ENCODE data around the gene GPRIN2. TPM values are rescaled to one million over a fixed set of nuclear protein-coding genes. Genes with fewer than 3 reads are reported as not detected.

The GPRIN2 gene
- polyA plus RNA-seq, 3 donors = not detected

- Histone ChIP-seq H3K9me3 (replicated peaks in 1 of 2; ENCODE audit: control insufficient read depth in 1 of 2, insufficient read depth in 1 of 2, low read length in 2 of 2) (peaks cover 0 to 3% of the 10 kb centered on the region in 2 donors), H3K27ac (ENCODE audit: low read depth in 1 of 2, low read length in 2 of 2) (no peak overlapping the region), H3K79me2 (ENCODE audit: insufficient read depth, low read length) (no peaks in the 10 kb centered on the region), H2AFZ (ENCODE audit: insufficient read depth, low read depth, low read length, poor library complexity, severe bottlenecking) (no peak overlapping the region), H3K4me2 (replicated peaks; ENCODE audit: extremely low read depth, low read length, poor library complexity, severe bottlenecking) (no peak overlapping the region), H3K36me3 (replicated peaks in 1 of 2; ENCODE audit: control insufficient read depth in 1 of 2, insufficient read depth in 2 of 2, low read length in 2 of 2) (no peaks in the 10 kb centered on the region), H3K4me1 (ENCODE audit: control insufficient read depth in 1 of 2, insufficient read depth in 2 of 2, low read length in 2 of 2) (peaks cover 0 to 2% of the 10 kb centered on the region in 2 donors), H4K20me1 (ENCODE audit: insufficient read depth, low read length) (no peaks in the 10 kb centered on the region), H3K27me3 (ENCODE audit: control insufficient read depth in 2 of 2, insufficient read depth in 2 of 2, low read length in 2 of 2) (peaks cover 14 to 52% of the 10 kb centered on the region in 2 donors), H3K9ac (ENCODE audit: insufficient read depth, low read length, poor library complexity, severe bottlenecking) (no peak overlapping the region), H3K4me3 (replicated peaks in 1 of 3; ENCODE audit: low read depth in 2 of 3, low read length in 3 of 3) (no peak overlapping the region)
- Mint-ChIP-seq H3K27me3 (ENCODE audit: low read depth in 3 of 3) (peaks cover 22 to 55% (median 46%) of the 10 kb centered on the region in 3 donors), H3K36me3 (no peaks in the 10 kb centered on the region), H3K4me1 (peaks cover 10% of the 10 kb centered on the region), H3K9me3 (peaks cover 0 to 14% (median 2%) of the 10 kb centered on the region in 7 donors), H3K4me3 (no peak overlapping the region), H3K27ac (no peak overlapping the region)
- no peak for DNase-seq
- WGBS (ENCODE audit: insufficient coverage) = 90% methylated on average over 9 of the region's 14 CpGs
- intact Hi-C loops (cut with micrococcal nuclease) = no loop called here
- TF ChIP-seq, protein P1, sequence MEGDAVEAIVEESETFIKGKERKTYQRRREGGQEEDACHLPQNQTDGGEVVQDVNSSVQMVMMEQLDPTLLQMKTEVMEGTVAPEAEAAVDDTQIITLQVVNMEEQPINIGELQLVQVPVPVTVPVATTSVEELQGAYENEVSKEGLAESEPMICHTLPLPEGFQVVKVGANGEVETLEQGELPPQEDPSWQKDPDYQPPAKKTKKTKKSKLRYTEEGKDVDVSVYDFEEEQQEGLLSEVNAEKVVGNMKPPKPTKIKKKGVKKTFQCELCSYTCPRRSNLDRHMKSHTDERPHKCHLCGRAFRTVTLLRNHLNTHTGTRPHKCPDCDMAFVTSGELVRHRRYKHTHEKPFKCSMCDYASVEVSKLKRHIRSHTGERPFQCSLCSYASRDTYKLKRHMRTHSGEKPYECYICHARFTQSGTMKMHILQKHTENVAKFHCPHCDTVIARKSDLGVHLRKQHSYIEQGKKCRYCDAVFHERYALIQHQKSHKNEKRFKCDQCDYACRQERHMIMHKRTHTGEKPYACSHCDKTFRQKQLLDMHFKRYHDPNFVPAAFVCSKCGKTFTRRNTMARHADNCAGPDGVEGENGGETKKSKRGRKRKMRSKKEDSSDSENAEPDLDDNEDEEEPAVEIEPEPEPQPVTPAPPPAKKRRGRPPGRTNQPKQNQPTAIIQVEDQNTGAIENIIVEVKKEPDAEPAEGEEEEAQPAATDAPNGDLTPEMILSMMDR (IDR thresholded peaks at IDR 0.05) = no peak
Observed at GRCh38 chr10:46539596-46540411, 16.7 kb downstream of the GPRIN2 start.

- intact Hi-C loops (cut with micrococcal nuclease) = no loop called here
- TF ChIP-seq, protein P1 (IDR thresholded peaks at IDR 0.05) = no peak
- H3K4me3 ChIP-seq (replicated peaks in 1 of 3; ENCODE audit: low read depth in 2 of 3, low read length in 3 of 3) = no peak overlapping the region
- H4K20me1 ChIP-seq (ENCODE audit: insufficient read depth, low read length) = no peaks in the 10 kb centered on the region
- Mint-ChIP-seq H3K4me1 (peaks cover 4% of the 10 kb centered on the region), H3K27me3 (ENCODE audit: low read depth in 3 of 3) (peaks cover 22 to 52% (median 46%) of the 10 kb centered on the region in 3 donors), H3K4me3 (peak overlapping the region in 1 of 2 donors; percentile 8), H3K9me3 (peaks cover 0 to 14% (median 2%) of the 10 kb centered on the region in 7 donors), H3K27ac (no peak overlapping the region), H3K36me3 (no peaks in the 10 kb centered on the region)
- H3K36me3 ChIP-seq (replicated peaks in 1 of 2; ENCODE audit: control insufficient read depth in 1 of 2, insufficient read depth in 2 of 2, low read length in 2 of 2) = no peaks in the 10 kb centered on the region
- no peak overlapping the region for H3K9ac ChIP-seq (ENCODE audit: insufficient read depth, low read length, poor library complexity, severe bottlenecking)
- H3K9me3 ChIP-seq (replicated peaks in 1 of 2; ENCODE audit: control insufficient read depth in 1 of 2, insufficient read depth in 1 of 2, low read length in 2 of 2) = peaks cover 0 to 3% of the 10 kb centered on the region in 2 donors
- no peak overlapping the region for H3K27ac ChIP-seq (ENCODE audit: low read depth in 1 of 2, low read length in 2 of 2)
- peaks cover 0 to 2% of the 10 kb centered on the region in 2 donors for H3K4me1 ChIP-seq (ENCODE audit: control insufficient read depth in 1 of 2, insufficient read depth in 2 of 2, low read length in 2 of 2)
- no peak overlapping the region for H2AFZ ChIP-seq (ENCODE audit: insufficient read depth, low read depth, low read length, poor library complexity, severe bottlenecking)
- H3K27me3 ChIP-seq (ENCODE audit: control insufficient read depth in 2 of 2, insufficient read depth in 2 of 2, low read length in 2 of 2) = peaks cover 14 to 49% of the 10 kb centered on the region in 2 donors
- H3K79me2 ChIP-seq (ENCODE audit: insufficient read depth, low read length) = no peaks in the 10 kb centered on the region
- H3K4me2 ChIP-seq (replicated peaks; ENCODE audit: extremely low read depth, low read length, poor library complexity, severe bottlenecking) = no peak overlapping the region
- WGBS (ENCODE audit: insufficient coverage) = 88% methylated on average over 1 of the region's 3 CpGs
- DNase-seq = no peak
Observed at GRCh38 chr10:46538717-46539426, 17.6 kb downstream of the GPRIN2 start.
